Limb (tissue), 2 donors: Measurements from ENCODE around the gene HIVEP3.
A peak's percentile ranks its signal among the peaks of the same experiment; 100 is the strongest.

Experiments
- DNase-seq, 2 donors: peaks; one replicate each; pipeline ENCODE4 v3.0.0-alpha.2; 2016; ENCODE audit errors: extremely low spot score in 2 of 2

Gene HIVEP3

DNA sequence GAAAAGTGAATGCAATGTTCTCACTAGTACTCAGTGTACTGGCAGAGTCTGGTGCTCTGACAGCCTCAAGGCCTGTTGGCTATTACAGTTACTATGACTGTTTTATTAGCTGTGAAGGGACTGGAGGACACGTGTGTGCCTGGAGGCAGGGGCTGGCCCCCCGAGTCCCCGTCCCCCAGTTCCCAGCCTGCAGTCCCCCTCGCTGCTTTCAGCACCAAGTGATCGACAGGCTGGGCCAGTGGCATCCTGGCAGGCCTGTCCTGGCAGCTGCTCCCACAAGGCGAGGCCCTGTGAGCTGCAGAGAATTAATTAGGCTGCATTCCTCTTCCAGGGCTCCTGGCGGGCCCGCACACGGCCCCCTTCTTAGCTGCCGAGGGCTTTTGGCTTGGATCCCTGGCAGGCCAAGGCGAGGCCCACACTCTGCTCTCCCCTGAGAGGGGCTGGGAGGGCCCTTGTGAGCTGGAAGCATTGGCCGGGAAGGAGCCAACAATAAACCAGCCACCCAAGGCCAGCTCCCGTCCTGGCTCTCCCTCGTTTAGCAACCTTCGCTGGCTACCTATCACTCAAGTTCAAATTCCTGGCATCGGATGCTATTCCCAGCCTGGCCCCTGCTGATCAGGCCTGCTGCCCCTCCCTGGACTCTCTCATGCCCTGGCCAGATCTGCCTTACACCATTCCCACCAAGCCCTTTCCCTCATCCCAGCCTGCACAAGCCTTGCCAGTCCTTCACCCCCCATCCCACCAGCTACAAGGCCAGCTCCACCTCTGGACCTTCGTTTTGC is 444.0 kb downstream of the HIVEP3 start:
- DNase-seq, result peak; percentile 75 to 77

DNA sequence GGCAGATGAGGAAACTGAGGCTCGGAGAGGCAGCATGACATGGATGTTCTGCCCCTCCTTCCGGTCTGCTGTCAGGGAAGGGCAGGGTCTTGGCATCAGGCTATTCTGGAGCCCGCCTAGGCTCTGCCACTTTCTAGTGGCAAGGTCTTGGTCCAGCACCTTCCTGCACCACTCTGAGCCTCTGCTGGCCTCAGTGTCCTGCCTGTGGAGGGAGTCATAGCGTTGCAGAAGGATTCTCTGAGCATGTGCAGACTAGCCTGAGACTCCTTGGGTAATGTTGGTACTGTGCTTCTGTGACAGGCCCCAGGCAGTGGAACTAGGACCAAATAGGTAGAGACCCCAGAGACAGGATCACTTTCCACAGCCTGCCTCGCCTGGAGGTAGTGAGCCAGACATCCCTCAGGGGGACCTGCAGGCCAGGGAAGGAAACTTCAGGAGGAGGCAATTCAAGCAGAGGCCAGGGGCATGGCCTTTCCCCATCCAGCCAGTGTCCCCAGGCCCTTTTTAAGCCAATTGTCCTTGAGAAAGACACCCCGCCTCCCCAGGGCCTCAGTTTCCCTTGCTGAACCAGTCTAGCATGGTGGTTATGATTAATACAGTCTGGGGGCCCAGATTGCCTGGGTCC is 444.9 kb downstream of the HIVEP3 start:
- no peak for DNase-seq

DNA sequence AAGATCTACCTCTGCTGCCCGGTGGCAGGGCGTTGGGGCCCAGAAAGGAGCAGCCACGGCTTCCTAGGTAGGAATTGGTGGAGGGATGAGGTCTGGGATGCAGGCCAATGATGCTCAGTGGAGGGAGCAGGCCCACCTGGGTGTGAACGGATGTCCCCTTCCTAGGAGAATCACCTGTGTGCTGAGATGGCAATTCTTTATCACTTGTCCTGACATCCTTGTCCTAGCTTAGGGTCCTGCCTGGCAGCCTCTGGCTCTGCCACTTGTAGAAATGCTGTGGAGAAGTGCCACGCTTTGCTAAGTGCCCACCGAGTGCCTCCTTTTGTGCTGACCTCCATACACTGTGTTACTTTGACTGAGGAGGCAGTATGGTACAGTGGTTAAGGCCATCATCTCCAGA is 447.1 kb downstream of the HIVEP3 start:
- no peak for DNase-seq

DNA sequence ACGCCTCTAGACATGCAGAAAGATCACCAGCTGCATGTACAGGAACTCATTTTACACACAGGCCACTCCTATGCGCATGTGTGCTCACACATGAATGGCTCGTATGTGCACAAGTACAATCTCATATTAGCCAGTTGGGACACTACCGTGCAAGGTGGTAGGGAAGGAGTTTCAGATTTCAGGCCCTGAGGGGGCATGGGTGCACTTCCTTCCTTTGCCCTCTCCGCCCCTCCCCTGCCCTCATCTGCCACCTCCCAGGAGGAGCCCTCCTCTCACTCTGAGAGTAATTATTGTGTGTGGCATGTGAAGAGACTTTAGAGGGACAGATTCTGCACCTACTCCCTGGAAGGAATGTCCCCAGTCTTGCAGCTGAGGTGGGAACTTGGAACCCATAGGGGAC is 449.0 kb downstream of the HIVEP3 start:
- no peak for DNase-seq

DNA sequence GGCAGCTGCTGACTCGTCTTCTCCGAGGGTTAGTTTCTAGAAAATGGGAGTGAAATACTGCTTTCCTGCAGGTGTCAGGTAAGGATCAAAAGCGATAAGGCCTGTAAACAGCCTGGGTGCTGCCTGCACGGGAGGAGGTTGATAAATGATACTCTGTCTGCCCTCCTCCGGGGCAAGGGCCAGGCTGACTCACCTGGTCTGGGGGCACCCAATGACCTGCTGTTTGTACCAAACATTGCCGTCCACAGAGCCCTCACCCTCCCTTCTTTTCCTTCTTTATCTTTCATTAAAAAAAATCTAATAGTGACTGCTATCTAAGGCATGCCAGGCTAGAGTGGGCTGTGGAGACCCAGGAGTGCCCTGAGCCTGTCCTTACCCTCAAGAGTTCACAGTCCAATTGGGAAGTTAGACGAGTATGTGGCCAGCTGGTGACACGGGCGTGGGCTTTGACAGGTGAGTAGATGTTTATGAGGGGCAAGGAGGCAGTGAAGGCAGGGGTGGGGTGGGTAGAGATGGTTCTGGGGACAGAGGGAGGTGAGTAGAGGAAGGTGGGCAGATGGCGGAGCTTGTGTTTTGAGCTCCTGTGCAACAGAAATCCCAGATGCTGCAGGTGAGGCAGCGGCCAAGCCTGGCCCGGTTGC is 450.5 kb downstream of the HIVEP3 start:
- no peak for DNase-seq

DNA sequence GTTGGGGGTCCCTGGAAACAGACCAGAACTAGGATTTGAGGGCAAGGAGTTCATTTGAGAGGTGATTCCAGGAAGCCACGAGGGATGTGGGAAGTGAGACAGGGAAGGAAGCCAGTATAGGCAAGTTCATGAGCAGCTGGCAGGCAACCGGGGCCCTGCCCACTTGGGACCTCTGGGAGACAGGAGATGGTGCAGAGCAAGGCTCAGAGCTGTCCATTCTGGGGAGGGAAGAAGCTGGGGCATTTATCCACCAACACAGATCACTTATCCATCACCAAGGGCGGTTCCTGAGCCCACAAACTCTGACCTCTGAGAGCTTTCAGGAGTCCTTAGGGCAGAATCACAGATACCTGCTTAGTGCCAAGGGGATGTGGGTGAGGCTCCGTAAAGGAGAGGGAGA is 451.0 kb downstream of the HIVEP3 start:
- no peak for DNase-seq

DNA sequence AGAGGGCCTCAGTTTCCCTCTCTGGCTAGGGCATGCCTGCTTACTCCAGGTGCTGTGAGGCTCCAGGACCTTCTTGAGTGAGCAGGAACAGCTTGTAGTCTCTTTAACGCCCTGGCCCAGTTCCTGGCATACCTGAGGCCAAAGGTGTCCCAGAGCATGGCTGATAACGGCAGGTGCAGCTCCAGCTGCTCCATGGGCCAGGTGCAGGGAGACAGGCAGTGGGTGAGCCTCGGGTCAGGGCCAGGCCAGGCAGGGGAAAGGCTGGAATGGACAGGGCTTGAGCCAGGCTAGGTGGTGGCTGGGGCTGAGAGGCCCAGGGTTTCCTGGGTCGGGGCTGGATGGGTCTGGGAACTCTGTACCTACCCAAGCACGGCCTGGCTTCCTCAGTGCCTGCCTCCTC is 452.6 kb downstream of the HIVEP3 start:
- DNase-seq, result no peak

DNA sequence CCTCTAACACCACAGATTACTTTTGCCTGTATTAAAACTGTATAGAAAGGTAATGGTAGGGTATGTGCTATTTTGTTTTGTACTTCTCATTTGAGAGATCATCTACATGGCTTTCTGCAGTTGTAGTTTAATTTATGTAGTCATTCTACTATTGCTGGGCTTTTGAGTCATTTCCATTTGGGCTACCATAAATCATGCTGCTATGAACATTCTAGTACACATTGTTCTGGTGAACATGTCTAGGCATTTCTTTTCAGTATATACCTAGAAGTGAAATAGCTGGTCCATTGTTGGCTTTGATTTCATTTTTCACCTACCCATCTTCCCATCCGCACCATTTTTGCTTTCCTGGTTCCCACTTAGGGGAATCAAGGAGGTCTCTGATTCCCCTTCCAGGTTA is 453.0 kb downstream of the HIVEP3 start:
- DNase-seq, result no peak

DNA sequence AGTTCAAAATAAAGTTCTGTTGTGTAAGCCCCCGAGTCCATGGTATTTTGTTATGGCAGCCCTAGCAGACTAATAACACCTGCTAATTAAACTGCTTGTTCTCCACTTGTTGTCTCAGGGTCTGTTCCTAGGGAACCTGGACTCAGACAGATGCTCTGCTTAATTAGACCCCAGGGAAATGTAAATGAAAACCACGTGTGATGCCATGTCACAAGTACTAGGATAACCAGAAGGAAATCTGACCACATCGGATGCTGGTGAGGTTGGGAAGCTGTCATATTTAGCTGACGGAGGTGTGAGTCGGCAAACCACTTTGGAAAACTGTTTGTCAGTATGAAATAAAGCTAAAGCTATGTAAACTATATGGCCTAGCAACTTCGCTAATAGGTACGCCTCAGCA is 453.8 kb downstream of the HIVEP3 start:
- no peak for DNase-seq

DNA sequence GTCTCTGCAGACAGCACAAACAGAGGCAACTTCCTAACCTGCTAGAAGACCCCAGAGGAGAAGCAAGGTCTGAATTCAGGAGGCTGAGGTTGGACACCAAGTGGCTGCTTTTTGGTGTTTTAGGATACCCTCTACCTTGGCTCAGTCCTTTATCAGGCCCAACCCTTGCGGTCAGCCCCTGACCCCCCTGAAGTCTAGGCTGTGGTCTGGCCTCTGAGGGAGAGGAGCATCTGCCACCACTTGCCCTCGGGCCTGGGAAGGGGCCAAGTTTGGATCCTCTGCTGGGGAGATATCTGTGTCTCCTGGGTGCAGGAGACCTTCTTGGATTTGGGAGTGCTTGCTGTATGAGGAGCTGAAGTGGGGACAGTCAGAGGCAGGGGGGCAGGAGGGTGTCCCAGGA is 455.2 kb downstream of the HIVEP3 start:
- no peak for DNase-seq

DNA sequence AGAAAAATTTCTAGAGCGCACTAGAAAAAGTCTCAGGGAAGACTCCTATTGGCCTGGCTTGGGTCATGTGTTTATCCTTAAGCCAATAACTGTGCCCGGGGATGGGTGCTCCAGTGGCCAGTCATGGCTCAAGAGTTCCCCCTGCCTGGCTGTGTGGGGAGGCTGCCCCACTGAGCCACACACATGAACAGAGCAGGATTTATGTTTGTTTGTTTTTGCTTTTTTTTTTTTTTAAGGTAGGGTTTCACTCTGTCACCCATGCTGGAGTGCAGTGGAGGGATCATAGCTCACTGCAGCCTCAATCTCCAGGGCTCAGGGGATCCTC is 456.1 kb downstream of the HIVEP3 start:
- DNase-seq, result no peak

DNA sequence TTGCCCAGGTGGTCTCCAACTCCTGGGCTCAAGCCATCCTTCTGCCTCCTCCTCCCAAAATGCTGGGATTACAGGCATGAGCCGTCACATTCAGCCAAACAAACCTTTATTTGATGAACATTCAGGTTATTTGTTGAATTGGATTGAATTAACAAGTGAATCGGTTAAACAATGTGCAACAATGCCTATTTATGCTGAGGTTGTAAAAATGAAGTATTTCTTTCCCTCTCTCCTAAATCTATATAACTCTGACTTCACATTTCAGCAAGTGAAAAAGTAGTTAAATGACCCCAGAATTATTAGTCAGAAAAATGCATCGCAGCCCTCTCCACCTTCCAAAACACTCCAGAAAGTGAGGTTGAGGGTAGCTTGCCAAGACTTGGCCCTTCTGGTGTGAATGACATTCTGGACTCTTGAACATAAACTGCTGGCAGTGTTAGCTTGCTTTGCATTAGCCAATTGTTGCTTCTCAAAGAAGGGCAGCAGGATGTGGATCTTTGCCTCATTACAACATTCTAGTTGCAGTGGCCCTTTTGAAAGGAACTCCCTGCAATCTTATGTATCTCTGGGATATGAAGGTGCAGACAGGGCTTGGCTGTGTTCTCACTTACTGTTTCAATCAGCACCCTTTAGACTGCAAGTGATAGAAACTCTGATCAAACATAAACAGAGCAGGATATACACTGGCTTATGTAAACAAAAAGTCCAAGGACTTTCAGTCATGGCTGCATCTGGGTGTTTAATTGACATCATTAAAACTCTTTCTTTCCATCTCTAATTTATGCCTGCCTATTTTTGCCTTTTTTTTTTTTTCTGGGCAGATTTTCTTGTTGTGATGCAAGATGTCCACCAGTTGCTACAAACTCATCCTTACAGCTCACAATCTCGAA is 456.7 kb downstream of the HIVEP3 start:
- DNase-seq, result peak in 1 of 2 donors; percentile 52

DNA sequence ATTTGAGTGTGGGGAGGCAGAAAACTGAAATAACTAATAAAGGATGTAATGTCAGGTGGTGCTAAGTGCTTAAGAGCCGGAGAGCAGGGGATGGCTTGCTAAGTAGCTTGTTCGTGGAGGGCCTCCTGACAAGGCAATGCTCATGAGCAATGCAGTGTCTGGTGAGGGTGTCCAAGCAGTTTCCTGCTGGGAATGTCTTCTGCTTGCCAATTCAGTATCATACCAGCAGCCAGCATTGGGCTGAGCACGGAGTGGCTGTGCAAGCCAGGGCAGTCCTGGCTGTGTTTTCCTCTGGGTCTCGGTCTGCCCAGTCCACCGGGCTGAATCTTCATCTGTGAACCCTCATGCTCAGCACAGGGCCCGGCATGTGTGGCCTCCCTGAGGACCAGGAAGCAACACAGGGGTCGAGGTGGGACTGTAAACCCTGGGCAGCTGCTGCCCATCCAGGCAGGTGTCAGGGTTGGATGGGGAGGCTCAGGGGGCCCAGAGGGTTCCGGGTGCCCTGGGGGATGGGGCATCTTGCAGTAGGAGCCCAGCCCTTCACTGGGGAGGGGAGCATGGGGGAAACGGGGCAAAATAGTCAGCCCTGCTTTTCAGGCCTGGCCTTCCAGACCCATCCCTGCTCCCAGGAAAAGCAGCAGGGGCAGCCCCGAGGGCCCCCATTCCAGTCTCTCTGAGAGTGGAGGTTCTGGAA is 461.7 kb downstream of the HIVEP3 start:
- no peak for DNase-seq
